ENCODE measurements around the gene DNAH17. TPM values are rescaled to one million over a fixed set of nuclear protein-coding genes. Genes with fewer than 3 reads are reported as not detected.

The DNAH17 gene
- total and polyA plus RNA-seq, 2 donors (not counting 3 experiments of a cell fraction or from before 2014, with no cell fraction given): not detected

DNA sequence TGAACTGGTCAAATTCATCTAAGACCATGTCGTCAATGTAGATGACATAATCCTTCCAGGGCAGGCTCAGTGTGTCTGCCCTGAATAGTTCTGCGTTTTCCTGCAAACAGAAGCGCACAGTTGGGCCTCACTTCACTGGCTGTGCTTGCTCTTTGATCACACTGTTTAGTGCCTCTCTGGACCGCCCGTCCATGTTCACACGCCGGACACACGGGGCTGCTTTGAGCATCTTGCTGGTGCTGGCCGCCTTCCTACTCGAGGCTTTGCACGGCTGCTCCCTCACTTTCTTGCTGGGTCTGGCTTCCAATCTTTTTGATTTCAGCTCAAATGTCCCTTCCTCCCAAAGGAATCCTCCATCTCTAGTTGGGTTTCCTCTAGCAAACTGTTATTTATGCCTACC, 37.4 kb downstream of the DNAH17 start:
- H3K27ac ChIP-seq (ENCODE audit: insufficient read depth, low read depth, low read length): no peak overlapping the region
- intact Hi-C loops (cut with micrococcal nuclease) (no loop called here), dilution Hi-C loops (cut with MboI; ENCODE audit: extremely low pct_ligation_motif_present, low sequenced_read_pairs) (no loop called here)
- no peaks in the 10 kb centered on the region for H3K9me1 ChIP-seq (replicated peaks; ENCODE audit: control insufficient read depth, extremely low read depth, insufficient read depth, low read length)
- no peak overlapping the region for H3K4me2 ChIP-seq (ENCODE audit: insufficient read depth, low read length)
- CTCF ChIA-PET: no interaction called here
- no peaks in the 10 kb centered on the region for H3K79me2 ChIP-seq (ENCODE audit: control insufficient read depth, insufficient read depth, low read length)
- BruUV-seq (replicated peaks): no TSS peak
- FAIRE-seq (no peak), DNase-seq (ENCODE audit: low read depth, low spot score) (no peak)
- no peaks in the 10 kb centered on the region for H3K9me3 ChIP-seq (replicated peaks; ENCODE audit: control insufficient read depth, insufficient read depth, low read length)
- no peak overlapping the region for H3K4me3 ChIP-seq (replicated peaks in 1 of 3; ENCODE audit: insufficient read depth in 1 of 3, low read depth in 1 of 3, low read length in 3 of 3)
- H3K36me3 ChIP-seq (ENCODE audit: control insufficient read depth in 2 of 2, extremely low read depth in 1 of 2, insufficient read depth in 2 of 2, low read length in 2 of 2): no peaks in the 10 kb centered on the region
- no peaks in the 10 kb centered on the region for H4K20me1 ChIP-seq (replicated peaks; ENCODE audit: control insufficient read depth, extremely low read depth, insufficient read depth, low read length)
- no peaks in the 10 kb centered on the region for H3K27me3 ChIP-seq (ENCODE audit: control insufficient read depth in 2 of 2, insufficient read depth in 2 of 2, low read length in 2 of 2)
- no peak overlapping the region for H3K9ac ChIP-seq (replicated peaks; ENCODE audit: extremely low read depth, insufficient read depth, low read length)
- POLR2A ChIA-PET: no interaction called here
- no peak overlapping the region for H2AFZ ChIP-seq (ENCODE audit: low read depth, low read length)
- H3K4me1 ChIP-seq (ENCODE audit: control insufficient read depth, extremely low read depth, insufficient read depth, low read length): no peaks in the 10 kb centered on the region
- TF ChIP-seq, protein P1, sequence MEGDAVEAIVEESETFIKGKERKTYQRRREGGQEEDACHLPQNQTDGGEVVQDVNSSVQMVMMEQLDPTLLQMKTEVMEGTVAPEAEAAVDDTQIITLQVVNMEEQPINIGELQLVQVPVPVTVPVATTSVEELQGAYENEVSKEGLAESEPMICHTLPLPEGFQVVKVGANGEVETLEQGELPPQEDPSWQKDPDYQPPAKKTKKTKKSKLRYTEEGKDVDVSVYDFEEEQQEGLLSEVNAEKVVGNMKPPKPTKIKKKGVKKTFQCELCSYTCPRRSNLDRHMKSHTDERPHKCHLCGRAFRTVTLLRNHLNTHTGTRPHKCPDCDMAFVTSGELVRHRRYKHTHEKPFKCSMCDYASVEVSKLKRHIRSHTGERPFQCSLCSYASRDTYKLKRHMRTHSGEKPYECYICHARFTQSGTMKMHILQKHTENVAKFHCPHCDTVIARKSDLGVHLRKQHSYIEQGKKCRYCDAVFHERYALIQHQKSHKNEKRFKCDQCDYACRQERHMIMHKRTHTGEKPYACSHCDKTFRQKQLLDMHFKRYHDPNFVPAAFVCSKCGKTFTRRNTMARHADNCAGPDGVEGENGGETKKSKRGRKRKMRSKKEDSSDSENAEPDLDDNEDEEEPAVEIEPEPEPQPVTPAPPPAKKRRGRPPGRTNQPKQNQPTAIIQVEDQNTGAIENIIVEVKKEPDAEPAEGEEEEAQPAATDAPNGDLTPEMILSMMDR (IDR thresholded peaks at IDR 0.05; ENCODE audit: extremely low read depth in 1 of 2, insufficient read depth in 1 of 2, low read depth in 1 of 2, low read length in 2 of 2): no peak
- TF ChIP-seq EZH2 (IDR thresholded peaks at IDR 0.05; ENCODE audit: borderline replicate concordance, low read depth, low read length, severe bottlenecking): no peak
- TF ChIP-seq MYC (IDR thresholded peaks at IDR 0.05; ENCODE audit: low read depth, low read length): no peak
- TF ChIP-seq FOS (IDR thresholded peaks at IDR 0.05; ENCODE audit: borderline replicate concordance, insufficient read depth, low read length): no peak
- TF ChIP-seq GATA2 (IDR thresholded peaks at IDR 0.05; ENCODE audit: insufficient read depth, insufficient read length, low read depth, low read length): no peak
- TF ChIP-seq POLR2A (IDR thresholded peaks at IDR 0.05; ENCODE audit: low read depth, low read length): no peak
- TF ChIP-seq, protein P2, sequence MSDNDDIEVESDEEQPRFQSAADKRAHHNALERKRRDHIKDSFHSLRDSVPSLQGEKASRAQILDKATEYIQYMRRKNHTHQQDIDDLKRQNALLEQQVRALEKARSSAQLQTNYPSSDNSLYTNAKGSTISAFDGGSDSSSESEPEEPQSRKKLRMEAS (IDR thresholded peaks at IDR 0.05; ENCODE audit: insufficient read depth, insufficient read length): no peak
- no peak for TF ChIP-seq POLR2AphosphoS5 (IDR thresholded peaks at IDR 0.05; ENCODE audit: insufficient read depth, low read depth, low read length)

Measured in endothelial cell of umbilical vein (primary cell).